Thoracic aorta (tissue), 2 donors: ENCODE data around the gene ABHD1. TPM values are rescaled to one million over a fixed set of nuclear protein-coding genes. Genes with fewer than 3 reads are reported as not detected.
A peak's percentile ranks its signal among the peaks of the same experiment; 100 is the strongest.
"Not testable (repeated sequence)": the region's sequence is repeated elsewhere in the genome, so short reads cannot be mapped to it uniquely, and the experiment has no call there.

ENCODE experiments used
- ATAC-seq: fragments of 150-250 bp; one replicate; pipeline ENCODE4 v1.8.0; 2017; ENCODE audit warnings: low read depth; ENCODE audit not compliant: insufficient number of reproducible peaks, low FRiP score
- DNase-seq: peaks from one replicate; pipeline ENCODE4 v3.0.0-alpha.2; 2020; ENCODE audit warnings: low spot score
- H3K27ac ChIP-seq, 2 donors: fragments of 200-600 bp; sonication (generic); 1 replicate in 1 of 2; 2 replicates in 1 of 2; pipeline ENCODE4 v1.5.1; 2016; ENCODE audit warnings: mild to moderate bottlenecking in 2 of 2, moderate library complexity in 2 of 2
- H3K27me3 ChIP-seq: fragments of 200-600 bp; sonication (generic); replicated peaks from 2 replicates; pipeline ENCODE4 v1.6.0; 2016; ENCODE audit warnings: mild to moderate bottlenecking; ENCODE audit not compliant: insufficient read depth
- H3K36me3 ChIP-seq: fragments of 200-600 bp; sonication (generic); one replicate; pipeline ENCODE4 v1.5.1; 2016
- H3K4me1 ChIP-seq, 2 donors: fragments of 200-600 bp; sonication (generic); 1 replicate in 1 of 2; 2 replicates in 1 of 2; pipeline versions ENCODE4 v1.5.1 to v1.6.0; 2016; ENCODE audit warnings: low read depth in 2 of 2, mild to moderate bottlenecking in 1 of 2; ENCODE audit not compliant: control insufficient read depth in 1 of 2
- H3K4me3 ChIP-seq: fragments of 200-600 bp; sonication (generic); 2 replicates; pipeline ENCODE4 v1.5.1; 2016; ENCODE audit warnings: mild to moderate bottlenecking
- H3K9me3 ChIP-seq: fragments of 200-600 bp; sonication (generic); 2 replicates; pipeline ENCODE4 v1.5.1; 2016
- CTCF ChIP-seq: fragments of 200-600 bp; sonication (generic); IDR thresholded peaks from one replicate; pipeline ENCODE4 v1.5.1; 2019; ENCODE audit warnings: antibody characterized with exemption
- total RNA-seq, 2 donors: library from RNA; depleted of rRNA; stranded (reverse); fragments of >200 nt; gene quantifications; one replicate each; pipeline versions ENCODE4 v1.1.0 to v1.2.3, GENCODE V29; 2016

Gene ABHD1
- total RNA-seq, 2 donors from 2014 or later = 0.27 TPM; not detected in 1

GRCh38 chr2:27115519-27115918 is 8.1 kb upstream of the ABHD1 start:
- no peaks in the 10 kb centered on the region for H3K9me3 ChIP-seq
- no peak overlapping the region for H3K4me3 ChIP-seq
- no peaks in the 10 kb centered on the region for H3K36me3 ChIP-seq
- TF ChIP-seq CTCF = no peak
- no peak for ATAC-seq
- DNase-seq = no peak
- H3K27me3 ChIP-seq = no peaks in the 10 kb centered on the region
- no peak overlapping the region for H3K27ac ChIP-seq
- peaks cover 6 to 15% of the 10 kb centered on the region in 2 donors for H3K4me1 ChIP-seq

DNA sequence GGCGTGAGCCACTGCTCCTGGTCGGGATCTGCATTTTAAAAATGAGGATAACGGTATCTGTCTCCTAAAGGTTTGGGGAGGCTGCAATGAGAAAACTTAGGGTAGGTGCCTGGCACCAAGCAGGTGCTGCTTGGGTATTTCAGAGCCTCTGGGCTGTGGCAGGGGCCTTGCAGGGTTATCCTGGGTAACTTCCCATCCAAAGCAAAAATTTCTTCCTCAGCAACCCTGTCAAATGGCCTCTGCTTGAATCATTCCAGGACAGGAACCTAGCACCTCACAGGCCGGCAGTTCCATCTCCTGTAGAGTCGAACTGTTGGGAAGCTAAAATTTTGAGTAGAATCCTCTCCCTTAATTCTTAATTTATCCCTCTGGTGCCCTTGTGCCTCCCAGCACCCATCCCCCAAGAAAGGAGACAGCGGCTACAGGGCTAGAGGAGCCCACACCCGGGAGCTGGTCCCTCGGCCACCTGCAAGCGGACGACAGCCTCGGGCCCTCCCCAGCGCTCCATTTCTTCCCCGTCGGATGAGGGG is 5.6 kb upstream of the ABHD1 start:
- no peak for DNase-seq
- Histone ChIP-seq H3K27ac (no peak overlapping the region), H3K4me1 (peaks cover 7 to 15% of the 10 kb centered on the region in 2 donors), H3K9me3 (no peaks in the 10 kb centered on the region), H3K27me3 (no peaks in the 10 kb centered on the region), H3K4me3 (peak overlapping the region; percentile 68), H3K36me3 (no peaks in the 10 kb centered on the region)
- no peak for TF ChIP-seq CTCF
- no peak for ATAC-seq

- ATAC-seq = no peak
- H3K36me3 ChIP-seq = no peaks in the 10 kb centered on the region
These were observed 4.9 kb upstream of the ABHD1 start, which contains the start of gene CGREF1 for GRCh38 chr2:27118525-27119329. Gene CGREF1, minus strand, starts transcription at chr2:27119128. Its CDS starts 14,762 bp downstream, at chr2:27104366.

DNA sequence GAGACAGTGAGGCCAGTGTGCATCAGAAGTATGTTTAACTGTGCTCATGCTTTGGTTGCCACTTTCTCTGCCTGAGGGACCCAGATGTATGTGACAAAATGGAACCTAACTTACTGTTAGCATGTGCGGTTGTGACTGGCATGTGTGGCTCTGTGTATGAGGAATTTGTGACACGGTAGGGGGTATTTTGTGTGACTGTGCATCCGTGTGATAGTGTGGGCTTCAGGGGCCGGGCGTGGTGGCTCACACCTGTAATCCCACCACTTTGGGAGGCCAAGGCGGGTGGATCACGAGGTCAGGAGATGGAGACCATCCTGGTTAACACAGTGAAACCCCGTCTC is 4.3 kb upstream of the ABHD1 start:
- ATAC-seq, DNase-seq, H3K27ac ChIP-seq, H3K9me3 ChIP-seq, H3K27me3 ChIP-seq, H3K36me3 ChIP-seq: not testable (repeated sequence)
- peak overlapping the region; percentile 68 for H3K4me3 ChIP-seq
- peaks cover 9 to 15% of the 10 kb centered on the region in 2 donors for H3K4me1 ChIP-seq

More at GRCh38 chr2:27118525-27119329, 4.9 kb upstream of the ABHD1 start, which contains the start of gene CGREF1:
- Histone ChIP-seq H3K4me3 (peak within 1 kb of the TSS; percentile 68), H3K27me3 (no peaks in the 10 kb centered on the region), H3K4me1 (peaks cover 9 to 15% of the 10 kb centered on the region in 2 donors), H3K27ac (no peak within 1 kb of the TSS), H3K9me3 (no peaks in the 10 kb centered on the region)
- TF ChIP-seq CTCF = no peak
- no peak for DNase-seq

- H3K9me3 ChIP-seq = no peaks in the 10 kb centered on the region
- H3K27me3 ChIP-seq = no peaks in the 10 kb centered on the region
- H3K4me1 ChIP-seq = peaks cover 9 to 15% of the 10 kb centered on the region in 2 donors
- H3K4me3 ChIP-seq = no peak overlapping the region
- DNase-seq (no peak), ATAC-seq (no peak)
- H3K27ac ChIP-seq = no peak overlapping the region
- no peak for TF ChIP-seq CTCF
- no peaks in the 10 kb centered on the region for H3K36me3 ChIP-seq
These were observed 1.7 kb upstream of the ABHD1 start for GRCh38 chr2:27121906-27122305.
